Panc1 (cell line): ENCODE data around the gene APAF1.

Source experiments
- CTCF ChIP-seq: fragments of 450-650 bp; IDR thresholded peaks from 2 replicates; pipeline ENCODE4 v1.5.1; 2017; ENCODE audit warnings: mild to moderate bottlenecking
- POLR2AphosphoS5 ChIP-seq: IDR thresholded peaks from 2 replicates; pipeline ENCODE4 v1.6.1; 2012; ENCODE audit warnings: mild to moderate bottlenecking, low read depth, low read length, moderate library complexity
- REST ChIP-seq, 2 experiments: IDR thresholded peaks; 2 replicates each; pipeline ENCODE4 v1.6.1; 2011 to 2012; ENCODE audit warnings: low read depth in 2 of 2, control low read depth in 1 of 2, low read length in 1 of 2, mild to moderate bottlenecking in 1 of 2, moderate library complexity in 1 of 2; ENCODE audit not compliant: insufficient read depth in 1 of 2
- TCF7L2 ChIP-seq: IDR thresholded peaks from 2 replicates; pipeline ENCODE4 v1.6.1; 2011; ENCODE audit warnings: mild to moderate bottlenecking, low read depth, low read length, inconsistent platforms

- no peak for TF ChIP-seq CTCF
- TF ChIP-seq POLR2AphosphoS5, result no peak
- no peak for TF ChIP-seq TCF7L2
- no peak for TF ChIP-seq REST (IDR thresholded peaks at IDR 0.05; ENCODE audit: insufficient read depth in 1 of 2, low read depth in 2 of 2, low read length in 1 of 2)
Measured at GRCh38 chr12:98645572-98646067, 530 bp downstream of the APAF1 start.
